Parathyroid adenoma (tissue), 2 donors: ENCODE measurements around the gene TTC29.
"Not testable (repeated sequence)": the region's sequence is repeated elsewhere in the genome, so short reads cannot be mapped to it uniquely, and the experiment has no call there.

Experiments
- H2AFZ ChIP-seq: fragments of 300-600 bp; sonication (generic); one replicate; pipeline ENCODE4 v1.7.0; 2017; ENCODE audit warnings: antibody characterized with exemption, mild to moderate bottlenecking
- H3K27ac ChIP-seq: fragments of 300-600 bp; sonication (generic); one replicate; pipeline ENCODE4 v1.7.0; 2017
- H3K27me3 ChIP-seq: fragments of 300-600 bp; sonication (generic); one replicate; pipeline ENCODE4 v1.7.0; 2017; ENCODE audit warnings: low read length; ENCODE audit not compliant: control insufficient read depth, insufficient read depth
- H3K36me3 ChIP-seq: fragments of 300-600 bp; sonication (generic); one replicate; pipeline ENCODE4 v1.7.0; 2017; ENCODE audit warnings: low read length; ENCODE audit not compliant: control insufficient read depth, insufficient read depth
- H3K4me1 ChIP-seq: fragments of 300-600 bp; sonication (generic); one replicate; pipeline ENCODE4 v1.7.0; 2017; ENCODE audit warnings: control low read depth
- H3K4me2 ChIP-seq: fragments of 300-600 bp; sonication (generic); one replicate; pipeline ENCODE4 v1.7.0; 2017; ENCODE audit warnings: low read length
- H3K4me3 ChIP-seq: fragments of 300-600 bp; sonication (generic); one replicate; pipeline ENCODE4 v1.7.0; 2017; ENCODE audit warnings: low read depth, low read length
- H3K79me2 ChIP-seq: fragments of 300-600 bp; sonication (generic); one replicate; pipeline ENCODE4 v1.7.0; 2017; ENCODE audit warnings: control low read depth
- H3K9ac ChIP-seq: fragments of 300-600 bp; sonication (generic); one replicate; pipeline ENCODE4 v1.7.0; 2017; ENCODE audit warnings: mild to moderate bottlenecking
- H3K9me3 ChIP-seq: fragments of 300-600 bp; sonication (generic); one replicate; pipeline ENCODE4 v1.7.0; 2017; ENCODE audit warnings: low read length; ENCODE audit not compliant: control insufficient read depth
- CTCF ChIP-seq: fragments of 300-600 bp; sonication (generic); IDR thresholded peaks from one replicate; pipeline ENCODE4 v1.7.0; 2017; ENCODE audit warnings: antibody characterized with exemption, mild to moderate bottlenecking
- donor health status: primary hyperparathyroidism.

TTC29 gene

GRCh38 chr4:146840731-146841130 lies 104.9 kb downstream of the TTC29 start:
- Histone ChIP-seq H3K9ac (no peak overlapping the region), H3K9me3 (no peaks in the 10 kb centered on the region), H2AFZ (no peak overlapping the region), H3K79me2 (no peaks in the 10 kb centered on the region), H3K4me3 (no peak overlapping the region), H3K4me1 (no peaks in the 10 kb centered on the region), H3K27me3 (no peaks in the 10 kb centered on the region), H3K4me2 (no peak overlapping the region), H3K36me3 (no peaks in the 10 kb centered on the region), H3K27ac (no peak overlapping the region)
- TF ChIP-seq CTCF: no peak

- Histone ChIP-seq H3K79me2 (no peaks in the 10 kb centered on the region), H3K4me2 (no peak overlapping the region), H3K9ac (no peak overlapping the region), H3K9me3 (no peaks in the 10 kb centered on the region), H3K27ac (no peak overlapping the region), H3K4me3 (no peak overlapping the region), H3K27me3 (no peaks in the 10 kb centered on the region), H3K36me3 (no peaks in the 10 kb centered on the region), H2AFZ (no peak overlapping the region), H3K4me1 (no peaks in the 10 kb centered on the region)
- no peak for TF ChIP-seq CTCF
These were observed 110.6 kb downstream of the TTC29 start for GRCh38 chr4:146835096-146835495.

GRCh38 chr4:146834263-146835034 lies 111.2 kb downstream of the TTC29 start:
- Histone ChIP-seq H3K27ac (no peak overlapping the region), H3K4me3 (no peak overlapping the region), H3K36me3 (no peaks in the 10 kb centered on the region), H3K9ac (no peak overlapping the region), H3K4me2 (no peak overlapping the region), H2AFZ (no peak overlapping the region), H3K79me2 (no peaks in the 10 kb centered on the region), H3K4me1 (no peaks in the 10 kb centered on the region), H3K9me3 (no peaks in the 10 kb centered on the region), H3K27me3 (no peaks in the 10 kb centered on the region)
- TF ChIP-seq CTCF: no peak

GRCh38 chr4:146833530-146833929 lies 112.1 kb downstream of the TTC29 start:
- no peak overlapping the region for H3K4me3 ChIP-seq
- no peaks in the 10 kb centered on the region for H3K9me3 ChIP-seq
- no peaks in the 10 kb centered on the region for H3K79me2 ChIP-seq

GRCh38 chr4:146822980-146823379 lies 122.7 kb downstream of the TTC29 start:
- H3K9ac ChIP-seq, H3K79me2 ChIP-seq, H3K27me3 ChIP-seq, H3K27ac ChIP-seq, H3K4me3 ChIP-seq, H3K4me2 ChIP-seq, H2AFZ ChIP-seq, H3K4me1 ChIP-seq, H3K36me3 ChIP-seq, H3K9me3 ChIP-seq: not testable (repeated sequence)

More at GRCh38 chr4:146833530-146833929, 112.1 kb downstream of the TTC29 start:
- no peak for TF ChIP-seq CTCF
- no peaks in the 10 kb centered on the region for H3K27me3 ChIP-seq
- no peaks in the 10 kb centered on the region for H3K36me3 ChIP-seq
- H3K4me2 ChIP-seq: no peak overlapping the region
- no peak overlapping the region for H3K9ac ChIP-seq
- H3K27ac ChIP-seq: no peak overlapping the region
- H2AFZ ChIP-seq: no peak overlapping the region
- no peaks in the 10 kb centered on the region for H3K4me1 ChIP-seq
